Measurements from ENCODE around the gene FRMD3. TPM values are rescaled to one million over a fixed set of nuclear protein-coding genes. Genes with fewer than 3 reads are reported as not detected.

Gene FRMD3
- total RNA-seq, 1 experiment from 2014 or later = 0.10 TPM

DNA sequence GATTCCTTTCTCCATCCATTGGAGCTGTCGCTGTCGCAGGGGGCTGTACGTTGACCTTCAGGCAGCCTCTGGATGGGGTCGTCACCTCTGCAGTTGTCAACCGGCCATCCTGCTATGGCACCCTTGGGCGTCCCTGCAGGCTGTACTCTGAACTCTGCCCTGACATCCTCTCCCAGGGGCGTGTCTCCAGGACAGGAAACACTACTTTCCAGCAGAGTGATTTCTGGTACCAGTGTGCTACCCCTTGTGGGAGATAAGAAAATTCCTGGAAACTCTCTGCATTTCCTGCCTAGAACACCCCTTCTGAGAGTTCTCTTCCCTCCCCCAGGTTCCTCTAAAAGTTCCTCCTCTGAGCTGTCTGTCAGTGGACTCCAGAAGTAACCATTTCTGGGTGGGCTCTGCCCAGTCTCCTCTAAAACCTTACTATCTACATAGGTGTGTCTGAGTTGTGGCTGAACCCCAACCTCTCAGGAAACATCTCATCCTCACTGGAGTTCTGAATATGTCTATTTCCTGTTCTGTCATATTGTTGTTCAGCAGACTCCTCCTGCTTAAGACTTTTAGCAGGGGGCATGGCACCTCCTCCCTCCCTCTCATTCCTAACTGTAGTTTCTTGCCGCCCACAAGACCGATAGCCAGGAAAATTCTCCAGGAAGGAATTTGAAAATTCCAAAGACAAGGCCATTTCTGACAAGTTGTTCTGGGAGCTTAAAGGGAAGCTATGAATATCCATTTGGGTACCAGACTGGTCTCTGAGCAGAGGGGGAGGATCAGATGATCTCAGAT, 329.9 kb downstream of the FRMD3 start:
- H3K27me3 ChIP-seq (ENCODE audit: control insufficient read depth, insufficient read depth, low read length) = no peaks in the 10 kb centered on the region
- no peaks in the 10 kb centered on the region for H3K36me3 ChIP-seq (replicated peaks; ENCODE audit: control insufficient read depth, insufficient read depth, low read length)
- no peak overlapping the region for H3K4me3 ChIP-seq (ENCODE audit: insufficient read depth, low read depth, low read length)
- DNase-seq = no peak

DNA sequence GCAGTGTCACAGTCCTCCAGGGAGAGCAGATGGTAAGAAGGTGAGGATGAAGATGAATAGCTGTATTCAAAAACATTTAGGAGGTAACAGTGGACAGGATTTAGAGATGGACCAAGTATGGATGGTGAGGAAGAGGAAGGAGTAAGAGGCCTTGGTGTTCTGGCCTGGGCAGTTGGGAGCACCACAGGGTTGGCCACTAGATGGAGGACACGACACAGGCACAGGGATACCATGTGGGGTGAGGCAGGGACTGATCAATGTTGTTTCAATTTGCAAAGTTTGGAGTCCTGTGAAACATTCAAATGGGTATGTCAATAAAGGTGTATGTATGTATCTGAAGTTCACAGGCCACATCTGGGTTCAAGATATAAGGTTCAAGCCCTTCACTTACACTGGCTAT, 334.2 kb downstream of the FRMD3 start:
- H3K4me3 ChIP-seq (ENCODE audit: insufficient read depth, low read depth, low read length) = no peak overlapping the region
- no peak for DNase-seq
- no peaks in the 10 kb centered on the region for H3K36me3 ChIP-seq (replicated peaks; ENCODE audit: control insufficient read depth, insufficient read depth, low read length)
- no peaks in the 10 kb centered on the region for H3K27me3 ChIP-seq (ENCODE audit: control insufficient read depth, insufficient read depth, low read length)

DNA sequence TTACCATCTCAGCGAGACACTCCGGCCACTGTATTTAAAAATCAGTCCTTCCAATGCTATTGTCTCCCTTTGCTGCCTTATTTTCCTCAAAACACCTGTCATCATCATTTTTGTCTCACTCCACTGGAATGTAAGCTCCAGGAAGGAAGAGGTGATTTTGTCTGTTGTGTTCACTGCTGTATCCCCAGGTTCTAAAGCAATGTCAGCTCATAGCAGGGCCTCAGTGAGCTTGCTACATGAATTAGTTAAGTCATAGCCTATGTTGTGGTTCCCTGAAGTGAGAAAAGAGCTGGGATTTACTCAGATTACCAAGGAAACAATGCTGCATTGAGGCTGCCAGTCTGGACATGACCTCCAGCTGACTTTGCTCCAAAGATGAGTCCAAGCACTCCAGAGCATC, 337.7 kb downstream of the FRMD3 start:
- Histone ChIP-seq H3K36me3 (replicated peaks; ENCODE audit: control insufficient read depth, insufficient read depth, low read length) (no peaks in the 10 kb centered on the region), H3K4me3 (ENCODE audit: insufficient read depth, low read depth, low read length) (no peak overlapping the region), H3K27me3 (ENCODE audit: control insufficient read depth, insufficient read depth, low read length) (no peaks in the 10 kb centered on the region)
- DNase-seq = no peak

DNA sequence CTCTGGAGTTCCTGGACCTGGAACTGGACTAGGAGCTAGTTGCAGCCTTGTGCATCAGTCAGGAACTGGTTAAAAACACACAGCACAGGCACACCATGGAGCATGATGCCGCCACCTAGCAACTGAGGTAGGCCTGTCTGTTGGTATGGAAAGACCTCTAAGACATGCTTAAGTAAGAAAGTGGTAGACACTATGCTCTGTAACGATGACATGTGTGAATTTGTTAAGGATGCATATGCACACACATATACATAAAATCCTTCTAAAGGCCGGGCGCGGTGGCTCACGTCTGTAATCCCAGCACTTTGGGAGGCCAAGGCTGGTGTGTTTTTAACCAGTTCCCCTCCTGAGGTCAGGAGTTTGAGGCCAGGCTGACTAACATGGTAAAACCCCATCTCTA, 338.4 kb downstream of the FRMD3 start:
- no peaks in the 10 kb centered on the region for H3K27me3 ChIP-seq (ENCODE audit: control insufficient read depth, insufficient read depth, low read length)
- DNase-seq = no peak
- H3K36me3 ChIP-seq (replicated peaks; ENCODE audit: control insufficient read depth, insufficient read depth, low read length) = no peaks in the 10 kb centered on the region
- no peak overlapping the region for H3K4me3 ChIP-seq (ENCODE audit: insufficient read depth, low read depth, low read length)

DNA sequence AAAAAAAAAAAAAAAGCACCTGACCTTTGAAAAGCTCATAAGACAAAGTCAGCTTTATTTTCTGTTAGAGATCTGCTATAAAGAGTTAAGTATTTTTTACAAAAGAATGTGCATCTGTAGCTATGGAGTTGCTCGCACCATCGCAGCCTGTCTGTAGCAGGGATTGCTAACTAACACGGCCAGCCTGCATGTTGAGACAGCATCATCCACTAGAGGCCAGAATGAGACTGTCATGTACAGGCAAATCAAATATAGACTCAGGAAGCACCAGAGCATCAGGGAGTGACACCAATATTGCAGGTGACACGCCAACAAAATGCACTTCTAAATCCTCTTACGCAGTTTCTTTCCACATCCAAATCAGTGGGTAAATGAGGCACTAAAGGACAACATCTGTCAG, 339.0 kb downstream of the FRMD3 start:
- Histone ChIP-seq H3K4me3 (ENCODE audit: insufficient read depth, low read depth, low read length) (no peak overlapping the region), H3K36me3 (replicated peaks; ENCODE audit: control insufficient read depth, insufficient read depth, low read length) (no peaks in the 10 kb centered on the region), H3K27me3 (ENCODE audit: control insufficient read depth, insufficient read depth, low read length) (no peaks in the 10 kb centered on the region)
- DNase-seq = no peak

DNA sequence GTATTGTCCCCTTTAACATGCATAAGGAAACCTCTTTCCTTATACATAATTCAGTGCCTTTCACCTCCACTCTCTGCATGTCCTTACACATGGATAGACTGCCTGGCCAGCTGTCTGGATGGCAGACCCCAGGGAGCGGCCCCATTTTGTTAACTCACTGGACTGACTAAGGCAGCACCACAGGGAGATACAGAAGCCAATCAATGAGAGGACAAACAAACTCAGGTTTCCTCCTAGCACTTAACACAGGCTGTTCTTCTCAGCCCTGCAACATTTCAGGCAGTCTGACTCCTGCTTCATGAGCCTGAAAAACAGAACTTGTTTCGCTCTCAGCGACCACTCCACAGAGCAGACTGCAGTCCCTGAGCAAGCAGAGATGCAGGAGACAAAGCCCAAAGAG, 339.8 kb downstream of the FRMD3 start:
- H3K36me3 ChIP-seq (replicated peaks; ENCODE audit: control insufficient read depth, insufficient read depth, low read length) = no peaks in the 10 kb centered on the region
- no peak for DNase-seq

DNA sequence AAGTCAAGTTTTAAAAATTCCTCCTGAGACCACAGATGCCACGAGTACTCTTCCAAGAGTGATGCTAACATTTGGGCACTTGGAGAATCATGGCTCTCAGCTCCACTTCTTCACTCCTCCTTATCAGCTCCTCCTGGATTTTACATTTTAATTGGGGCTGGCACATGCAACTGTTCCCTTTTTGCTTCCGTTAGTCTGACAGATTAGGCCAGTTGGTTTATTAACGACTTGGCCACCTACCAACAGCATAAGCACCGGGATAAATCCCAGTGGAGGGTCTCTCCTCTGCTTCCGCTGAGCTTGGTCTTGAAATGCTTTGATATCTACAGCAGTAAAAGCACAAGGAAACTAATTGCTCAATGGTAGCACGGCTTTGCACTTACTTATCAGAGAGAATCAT, 340.6 kb downstream of the FRMD3 start:
- H3K27me3 ChIP-seq (ENCODE audit: control insufficient read depth, insufficient read depth, low read length) = no peaks in the 10 kb centered on the region
- no peak overlapping the region for H3K4me3 ChIP-seq (ENCODE audit: insufficient read depth, low read depth, low read length)
- no peaks in the 10 kb centered on the region for H3K36me3 ChIP-seq (replicated peaks; ENCODE audit: control insufficient read depth, insufficient read depth, low read length)
- DNase-seq = no peak

More for the DNA sequence above, 339.8 kb downstream of the FRMD3 start:
- Histone ChIP-seq H3K27me3 (ENCODE audit: control insufficient read depth, insufficient read depth, low read length) (no peaks in the 10 kb centered on the region), H3K4me3 (ENCODE audit: insufficient read depth, low read depth, low read length) (no peak overlapping the region)

DNA sequence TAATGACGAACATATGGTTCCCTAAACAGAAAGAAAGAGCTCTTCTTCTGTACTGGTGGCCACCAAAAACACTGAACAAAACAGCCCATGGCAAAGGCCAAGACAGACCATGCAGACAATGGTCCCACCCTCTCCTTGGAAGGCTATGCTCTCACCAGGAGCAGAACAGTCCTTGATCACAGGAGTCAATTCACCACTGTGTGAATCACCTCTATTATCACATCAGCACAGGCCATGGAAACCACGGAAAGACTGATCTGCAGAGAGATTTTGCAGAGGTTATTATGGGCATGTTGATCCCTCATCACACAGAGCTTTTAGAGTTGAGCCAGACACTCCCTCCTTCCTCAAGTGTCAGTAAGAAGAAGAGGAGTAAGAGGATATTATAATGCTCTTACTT, 341.3 kb downstream of the FRMD3 start:
- H3K4me3 ChIP-seq (ENCODE audit: insufficient read depth, low read depth, low read length) = no peak overlapping the region
- H3K27me3 ChIP-seq (ENCODE audit: control insufficient read depth, insufficient read depth, low read length) = no peaks in the 10 kb centered on the region
- H3K36me3 ChIP-seq (replicated peaks; ENCODE audit: control insufficient read depth, insufficient read depth, low read length) = no peaks in the 10 kb centered on the region
- DNase-seq = no peak

Other genes starting within 250 kb of the FRMD3 start
- gene IDNK, start 84.7 kb upstream of the FRMD3 start, total RNA-seq (2014; rRNA removed; shearing (Covaris generic)) = 0.78 and 1.4 TPM in 2 replicates
- gene UBQLN1, start 169.6 kb upstream of the FRMD3 start, total RNA-seq (2014; rRNA removed; shearing (Covaris generic)) = 126 and 152 TPM in 2 replicates

Data from H7 (cell line).